Panc1 (cell line): Measurements from ENCODE around the gene ZNF79. TPM values are rescaled to one million over a fixed set of nuclear protein-coding genes. Genes with fewer than 3 reads are reported as not detected.

ENCODE experiments used
- ATAC-seq: fragments of 200-7000 bp; cut with Tn5 transposase; 2 replicates; pipeline ENCODE4 v1.9.1; 2020; ENCODE audit warnings: mild to moderate bottlenecking, moderate library complexity
- BruUV-seq: library from RNA; stranded (reverse); fragments of 400-500 nt; replicated peaks from 2 replicates; lab custom pipeline; 2021; lab: Mats Ljungman, UMichigan
- CTCF ChIA-PET: fragments of 300-600 bp; sonication (Branson Sonifier 250); formaldehyde crosslinking; loops from one replicate; lab custom pipeline; 2022; ENCODE audit warnings: antibody characterized with exemption; lab: Charles Lee
- POLR2A ChIA-PET: fragments of 300-600 bp; sonication (Branson Sonifier 250); formaldehyde crosslinking; loops from one replicate; lab custom pipeline; 2022; ENCODE audit warnings: antibody characterized with exemption; lab: Charles Lee
- DNase-seq: peaks from one replicate; pipeline ENCODE4 v3.0.0-alpha.2; 2010; ENCODE audit warnings: low read depth, low spot score
- H3K27ac ChIP-seq: 2 replicates; pipeline ENCODE4 v1.5.1; 2011; ENCODE audit warnings: mild to moderate bottlenecking, low read length, inconsistent platforms
- H3K27me3 ChIP-seq: fragments of 200-500 bp; sonication (Bioruptor generic); 2 replicates; pipeline ENCODE4 v1.6.0; 2014; ENCODE audit warnings: low read length, inconsistent platforms; ENCODE audit not compliant: control insufficient read depth, insufficient read depth
- H3K36me3 ChIP-seq: fragments of 200-500 bp; sonication (Bioruptor generic); 2 replicates; pipeline ENCODE4 v1.5.1; 2014; ENCODE audit warnings: inconsistent platforms, mild to moderate bottlenecking, low read length, moderate library complexity; ENCODE audit not compliant: control insufficient read depth, insufficient read depth
- H3K4me1 ChIP-seq: 2 replicates; pipeline ENCODE4 v1.5.1; 2011; ENCODE audit warnings: inconsistent platforms, mild to moderate bottlenecking, low read length, moderate library complexity; ENCODE audit not compliant: control insufficient read depth, insufficient read depth
- H3K4me3 ChIP-seq, 2 experiments: 2 replicates each; pipeline ENCODE4 v1.5.1; 2011 to 2012; ENCODE audit warnings: low read depth in 2 of 2, low read length in 2 of 2, mild to moderate bottlenecking in 2 of 2, inconsistent platforms in 1 of 2, moderate library complexity in 1 of 2
- H3K9me3 ChIP-seq: fragments of 200-500 bp; sonication (Bioruptor generic); 2 replicates; pipeline ENCODE4 v1.5.1; 2014; ENCODE audit warnings: low read depth, mild to moderate bottlenecking, inconsistent platforms, low read length, moderate library complexity; ENCODE audit not compliant: control insufficient read depth, insufficient read depth
- CTCF ChIP-seq: fragments of 450-650 bp; IDR thresholded peaks from 2 replicates; pipeline ENCODE4 v1.5.1; 2017; ENCODE audit warnings: mild to moderate bottlenecking
- POLR2AphosphoS5 ChIP-seq: IDR thresholded peaks from 2 replicates; pipeline ENCODE4 v1.6.1; 2012; ENCODE audit warnings: mild to moderate bottlenecking, low read depth, low read length, moderate library complexity
- REST ChIP-seq, 2 experiments: IDR thresholded peaks; 2 replicates each; pipeline ENCODE4 v1.6.1; 2011 to 2012; ENCODE audit warnings: low read depth in 2 of 2, control low read depth in 1 of 2, low read length in 1 of 2, mild to moderate bottlenecking in 1 of 2, moderate library complexity in 1 of 2; ENCODE audit not compliant: insufficient read depth in 1 of 2
- SIN3A ChIP-seq: IDR thresholded peaks from 2 replicates; pipeline ENCODE4 v1.6.1; 2012; ENCODE audit warnings: low read depth, mild to moderate bottlenecking, low read length, moderate library complexity, borderline replicate concordance; ENCODE audit not compliant: insufficient read depth
- TCF7L2 ChIP-seq: IDR thresholded peaks from 2 replicates; pipeline ENCODE4 v1.6.1; 2011; ENCODE audit warnings: mild to moderate bottlenecking, low read depth, low read length, inconsistent platforms
- in situ Hi-C: cut with HindIII; loops from 2 replicates; pipeline ENCODE4 v1.10.0; 2016; ENCODE audit warnings: low sequenced_read_pairs, low pct_unique_long_range_greater_than_20kb
- intact Hi-C: fragments of 100-400 bp; cut with micrococcal nuclease; formaldehyde crosslinking; loops from one replicate; pipeline ENCODE4 v1.10.0; 2022; ENCODE audit not compliant: unreplicated experiment
- total RNA-seq: library from RNA; stranded (reverse); gene quantifications from one replicate; pipeline ENCODE4 v1.2.1, GENCODE V29; 2021; ENCODE audit not compliant: unreplicated experiment

Gene ZNF79
- total RNA-seq, 1 experiment from 2014 or later: 5.4 TPM

- in situ Hi-C loops (no loop called here), intact Hi-C loops (no loop called here)
- TF ChIP-seq TCF7L2 (no peak), CTCF (no peak), REST (IDR thresholded peaks at IDR 0.05; ENCODE audit: insufficient read depth in 1 of 2, low read depth in 2 of 2, low read length in 1 of 2) (no peak), POLR2AphosphoS5 (no peak), SIN3A (no peak)
- peaks cover 20% of the 10 kb centered on the region for H3K4me1 ChIP-seq
- peak overlapping the region; percentile 93 for H3K27ac ChIP-seq
- peaks cover 3% of the 10 kb centered on the region; the same call in 1 of the 2 replicates for H3K9me3 ChIP-seq
- DNase-seq (no peak), ATAC-seq (no peak)
- ChIA-PET CTCF (no interaction called here), POLR2A (no interaction called here)
- no peaks in the 10 kb centered on the region for H3K27me3 ChIP-seq
- no TSS peak for BruUV-seq
- peaks cover 25% of the 10 kb centered on the region for H3K36me3 ChIP-seq
- H3K4me3 ChIP-seq: peak overlapping the region; percentile 90 to 91
These were observed 25.3 kb downstream of the ZNF79 start for GRCh38 chr9:127449332-127449966.

- CTCF ChIA-PET: no interaction called here
- BruUV-seq: no TSS peak
- POLR2A ChIA-PET: interaction anchor here (0.6 kb wide), 1 partner anchor 620 kb away, joined by 3 read pairs; no protein-coding TSS in a partner anchor
These were observed 26.1 kb downstream of the ZNF79 start for GRCh38 chr9:127450243-127450760.

More at GRCh38 chr9:127450243-127450760, 26.1 kb downstream of the ZNF79 start:
- H3K4me3 ChIP-seq: peak overlapping the region; percentile 90 to 91
- H3K9me3 ChIP-seq: no peaks in the 10 kb centered on the region
- in situ Hi-C loops: no loop called here
- DNase-seq: no peak
- peaks cover 20% of the 10 kb centered on the region for H3K4me1 ChIP-seq
- ATAC-seq: no peak
- H3K27ac ChIP-seq: peak overlapping the region; percentile 93
- intact Hi-C loops: no loop called here
- peak; percentile 41; the same call in 1 of the 2 replicates for TF ChIP-seq POLR2AphosphoS5
- 0 out of 2 replicates have a peak, but pooled peaks have one; percentile 35 for TF ChIP-seq SIN3A
- no peak for TF ChIP-seq REST (IDR thresholded peaks at IDR 0.05; ENCODE audit: insufficient read depth in 1 of 2, low read depth in 2 of 2, low read length in 1 of 2)
- TF ChIP-seq TCF7L2: no peak
- no peak for TF ChIP-seq CTCF
- H3K36me3 ChIP-seq: peaks cover 25% of the 10 kb centered on the region
- no peaks in the 10 kb centered on the region for H3K27me3 ChIP-seq
